GM21528 (cell line): ENCODE measurements around the gene PDLIM7.
A peak's percentile ranks its signal among the peaks of the same experiment; 100 is the strongest.

ENCODE experiments used
- ATAC-seq: cut with Tn5 transposase; IDR thresholded peaks from one replicate; pipeline ENCODE4 v1.9.1; 2021; ENCODE audit warnings: mild to moderate bottlenecking, moderate library complexity; ENCODE audit not compliant: unreplicated experiment, low FRiP score

The PDLIM7 gene

DNA sequence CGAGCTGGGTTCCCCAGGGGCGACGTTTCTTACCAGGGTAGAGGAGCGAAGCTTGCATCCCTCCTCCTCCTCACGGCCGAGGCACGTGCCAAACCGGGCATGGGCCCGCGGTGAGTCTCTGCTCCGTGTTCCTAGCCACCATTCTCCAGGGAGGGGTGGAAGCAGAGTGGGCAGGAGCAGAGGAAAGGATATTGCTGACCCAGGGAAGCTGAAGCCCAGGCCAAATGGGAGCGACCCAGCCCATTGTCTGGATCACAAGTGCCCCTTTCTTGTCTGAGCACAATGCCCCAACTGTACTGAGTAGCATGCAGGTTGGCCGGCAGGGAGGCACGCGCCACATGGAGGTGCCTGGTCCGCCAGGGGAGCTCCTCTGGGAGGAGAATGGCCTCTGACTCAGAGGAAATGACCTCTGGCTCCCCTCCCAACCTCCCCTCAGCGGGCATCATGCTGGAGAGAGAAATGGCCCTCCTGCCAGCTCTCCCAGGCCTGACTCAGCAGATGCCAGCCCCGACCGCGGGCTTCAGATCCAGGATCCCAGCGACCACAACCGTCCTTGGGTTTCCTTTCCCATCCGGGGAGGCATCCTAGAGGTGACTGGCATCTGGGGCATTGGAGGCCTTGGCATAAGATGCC is 49.7 kb downstream of the PDLIM7 start:
- ATAC-seq = no peak

GRCh38 chr5:177447066-177447610 is 50.3 kb downstream of the PDLIM7 start:
- peak; percentile 23 for ATAC-seq

DNA sequence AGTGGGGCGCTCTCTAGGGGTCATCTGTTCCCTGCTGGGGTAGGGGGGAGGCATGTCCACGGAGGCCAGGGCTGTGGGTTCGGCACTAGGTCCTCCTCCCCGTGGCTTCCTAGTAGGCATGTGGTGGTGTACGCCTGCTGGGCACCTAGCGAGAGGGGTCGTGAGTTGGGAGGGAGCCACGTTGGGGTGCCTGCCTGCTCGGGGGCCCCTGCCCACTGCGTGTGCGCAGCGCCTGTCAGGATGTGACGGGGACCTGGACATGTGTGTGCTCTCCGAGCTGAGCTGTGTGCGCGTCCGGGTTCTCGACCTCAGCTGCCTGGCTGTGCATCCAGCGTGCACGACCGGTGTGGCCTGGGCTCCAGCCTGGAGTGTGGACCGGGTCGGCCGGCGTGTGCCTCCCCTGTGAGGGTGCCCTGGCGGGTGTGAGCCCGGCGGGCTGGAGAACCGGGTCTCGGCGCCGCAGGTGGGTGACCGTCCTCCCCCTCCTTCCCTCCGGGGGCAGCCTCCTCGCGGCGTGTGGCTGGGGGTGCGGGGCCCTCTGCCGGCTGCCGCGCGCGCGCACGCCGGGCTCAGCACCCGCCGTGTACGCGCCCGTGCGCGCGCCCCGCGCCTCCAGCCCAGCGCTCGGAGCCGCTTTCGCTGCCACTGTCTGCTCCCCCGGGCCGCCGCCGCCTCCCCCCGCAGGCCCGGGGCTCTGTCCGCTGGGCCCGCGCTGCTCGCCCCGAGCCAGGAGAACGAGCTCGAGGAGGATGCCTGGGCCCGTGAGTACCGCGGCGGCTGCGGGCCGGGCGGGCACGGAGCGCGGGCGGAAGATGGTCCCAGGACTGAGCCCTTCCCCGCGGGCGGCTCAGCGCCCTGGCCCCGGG is 51.0 kb downstream of the PDLIM7 start, which contains the start of gene PRR7:
Gene PRR7 (plus strand): TSS at position 615 of the 866 bp plus-strand sequence. CDS start 8,254 bp downstream, outside the sequence.
- peak; percentile 47 for ATAC-seq

GRCh38 chr5:177445917-177446199 is 51.5 kb downstream of the PDLIM7 start:
- ATAC-seq = no peak

- ATAC-seq = no peak
Measured at GRCh38 chr5:177445052-177445916, 52.1 kb downstream of the PDLIM7 start.

DNA sequence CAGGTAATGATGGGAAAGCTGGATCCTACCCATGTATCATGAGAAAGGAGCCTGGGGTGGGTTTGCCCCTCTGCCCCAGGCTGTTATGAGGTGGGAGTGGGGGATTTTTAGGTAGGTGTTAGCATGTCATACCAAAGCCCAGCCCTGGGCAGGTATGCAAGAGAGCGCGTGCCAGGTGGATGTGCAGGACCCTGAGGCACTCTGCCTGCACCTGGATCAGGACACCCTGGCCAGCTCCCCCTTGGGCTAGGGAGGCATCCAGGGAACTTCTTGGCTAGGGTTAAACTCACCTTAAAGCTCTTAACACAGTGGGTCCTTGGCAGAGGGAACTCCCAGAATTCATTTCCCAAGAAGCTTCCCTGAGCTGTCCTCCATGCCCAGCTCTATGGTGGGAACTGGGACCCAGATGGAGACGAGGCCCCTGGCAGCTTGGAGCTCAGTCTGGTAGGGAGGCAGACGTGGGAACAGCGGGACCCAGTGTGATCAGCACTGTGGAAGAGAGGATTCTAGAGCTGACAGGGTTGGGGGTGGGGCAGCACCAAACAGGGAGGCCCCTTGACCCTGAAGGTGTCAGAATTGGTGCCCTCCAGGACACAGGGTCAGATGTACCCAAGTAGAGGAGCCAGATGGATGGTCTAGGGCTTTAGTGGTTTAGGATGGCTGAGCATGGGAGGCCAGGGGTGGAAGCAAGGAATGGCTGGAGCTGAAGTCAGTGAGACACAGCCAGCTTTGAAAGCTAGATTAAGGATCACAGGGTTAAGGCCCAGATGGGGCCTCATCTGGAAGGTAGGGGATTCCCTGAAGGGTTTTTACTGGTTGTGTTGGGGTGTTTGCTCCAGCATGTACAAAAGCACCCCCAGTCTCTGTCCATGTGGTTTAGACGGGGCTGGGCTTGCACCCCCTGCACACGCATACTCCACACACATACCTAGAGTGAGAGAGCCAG is 53.0 kb downstream of the PDLIM7 start:
- ATAC-seq = no peak

- ATAC-seq = no peak
Measured at GRCh38 chr5:177443144-177443983, 54.0 kb downstream of the PDLIM7 start.

DNA sequence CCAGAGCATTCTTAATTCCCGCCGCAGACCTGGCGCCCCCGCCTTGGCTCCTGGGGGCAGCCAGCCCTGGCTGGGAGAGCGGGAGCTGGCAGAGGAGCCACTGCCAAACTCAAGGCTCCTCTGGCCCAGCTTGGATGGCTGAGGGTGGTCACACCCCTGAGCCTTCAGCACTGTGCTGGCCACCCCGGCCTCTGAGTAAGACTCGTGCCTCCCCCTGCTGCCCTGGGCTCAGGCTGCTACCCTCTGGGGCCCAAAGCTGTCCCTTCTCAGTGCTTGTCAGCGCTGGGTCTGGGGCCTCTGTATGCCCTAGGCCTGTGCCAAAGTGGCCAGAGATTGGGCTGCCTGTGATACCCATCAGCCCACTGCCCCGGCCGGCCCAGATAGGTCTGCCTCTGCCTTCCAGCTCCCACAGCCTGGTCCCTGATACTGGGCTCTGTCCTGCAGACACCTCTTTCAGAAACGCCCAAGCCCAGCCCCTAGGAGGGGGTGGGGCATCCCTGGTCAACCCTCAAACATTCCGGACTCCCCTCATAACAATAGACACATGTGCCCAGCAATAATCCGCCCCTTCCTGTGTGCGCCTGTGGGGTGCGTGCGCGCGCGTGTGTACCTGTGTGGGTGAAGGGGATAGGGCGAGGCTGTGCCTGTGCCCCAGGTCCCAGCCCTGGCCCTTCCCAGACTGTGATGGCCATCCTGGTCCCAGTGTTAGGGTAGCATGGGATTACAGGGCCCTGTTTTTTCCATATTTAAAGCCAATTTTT is 55.2 kb downstream of the PDLIM7 start:
- ATAC-seq = no peak

DNA sequence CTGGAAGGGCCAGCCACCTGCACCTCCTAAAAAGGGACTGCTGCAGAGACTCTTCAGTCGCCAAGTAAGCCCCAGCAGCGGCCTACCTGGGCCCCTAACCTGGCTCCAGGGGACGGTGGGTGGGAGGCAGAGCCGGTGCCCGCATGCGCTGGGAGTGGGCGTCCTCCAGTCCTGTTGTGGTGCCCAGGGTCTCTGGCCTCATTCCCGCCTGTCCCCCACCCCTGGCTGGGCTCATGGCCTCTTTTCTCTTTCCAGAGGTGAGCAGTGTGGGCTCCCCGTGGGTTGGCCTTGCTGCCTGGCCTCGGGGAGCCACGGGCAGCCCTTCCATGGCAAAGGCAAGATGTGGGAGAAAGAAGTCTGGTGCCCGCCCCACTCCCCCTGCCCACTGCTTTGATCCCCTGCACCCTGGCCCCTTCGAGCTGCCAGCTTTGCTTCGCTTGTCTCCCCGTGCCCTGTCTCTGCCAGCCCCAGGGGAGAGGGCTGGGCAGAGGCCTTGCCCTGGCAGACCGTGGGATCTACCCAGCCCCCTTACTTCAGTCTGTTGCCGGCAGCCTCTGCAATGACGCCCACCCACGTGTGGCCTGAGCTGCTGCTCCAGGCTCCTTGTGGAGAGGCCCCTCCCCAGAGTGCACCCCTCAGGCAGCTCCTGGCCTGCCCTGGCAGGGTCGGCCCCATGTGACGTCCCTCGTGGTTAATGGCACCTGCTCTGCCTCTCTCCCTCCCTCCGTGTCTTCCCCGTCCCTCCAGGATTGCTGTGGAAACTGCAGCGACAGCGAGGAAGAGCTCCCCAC is 56.2 kb downstream of the PDLIM7 start:
- ATAC-seq = no peak

DNA sequence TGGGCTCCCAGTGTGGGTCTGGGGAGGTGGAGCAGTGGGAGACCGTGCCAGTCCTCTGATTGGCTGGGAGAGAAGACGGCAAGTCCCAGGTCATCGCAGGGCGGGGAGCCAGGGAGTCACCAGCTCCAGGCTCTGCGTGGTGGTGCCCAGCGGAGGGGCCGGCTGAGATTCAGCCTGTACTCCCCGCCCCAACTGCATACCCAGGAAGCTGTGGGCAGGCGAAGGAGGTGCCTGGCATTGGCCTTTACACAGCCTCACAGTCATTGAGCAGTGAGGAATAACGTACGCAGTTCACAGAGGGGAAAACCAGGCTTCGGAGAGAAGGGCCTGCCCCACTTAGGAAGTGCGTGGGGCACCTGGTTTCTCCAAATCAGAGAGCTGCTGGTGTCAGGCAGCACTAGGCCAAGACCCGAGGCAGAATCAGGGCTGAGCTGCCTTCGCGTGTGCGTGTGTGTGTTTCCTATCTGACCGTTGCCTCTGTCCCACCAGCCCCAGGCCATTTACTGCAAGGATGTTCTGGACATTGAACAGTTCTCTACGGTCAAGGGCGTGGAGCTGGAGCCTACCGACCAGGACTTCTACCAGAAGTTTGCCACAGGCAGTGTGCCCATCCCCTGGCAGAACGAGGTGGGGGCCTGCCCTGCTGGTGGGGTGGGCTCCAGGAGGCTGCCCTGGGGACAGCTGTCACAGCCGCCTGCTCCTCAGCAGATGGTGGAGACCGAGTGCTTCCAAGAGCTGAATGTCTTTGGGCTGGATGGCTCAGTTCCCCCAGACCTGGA is 57.0 kb downstream of the PDLIM7 start:
- no peak for ATAC-seq

DNA sequence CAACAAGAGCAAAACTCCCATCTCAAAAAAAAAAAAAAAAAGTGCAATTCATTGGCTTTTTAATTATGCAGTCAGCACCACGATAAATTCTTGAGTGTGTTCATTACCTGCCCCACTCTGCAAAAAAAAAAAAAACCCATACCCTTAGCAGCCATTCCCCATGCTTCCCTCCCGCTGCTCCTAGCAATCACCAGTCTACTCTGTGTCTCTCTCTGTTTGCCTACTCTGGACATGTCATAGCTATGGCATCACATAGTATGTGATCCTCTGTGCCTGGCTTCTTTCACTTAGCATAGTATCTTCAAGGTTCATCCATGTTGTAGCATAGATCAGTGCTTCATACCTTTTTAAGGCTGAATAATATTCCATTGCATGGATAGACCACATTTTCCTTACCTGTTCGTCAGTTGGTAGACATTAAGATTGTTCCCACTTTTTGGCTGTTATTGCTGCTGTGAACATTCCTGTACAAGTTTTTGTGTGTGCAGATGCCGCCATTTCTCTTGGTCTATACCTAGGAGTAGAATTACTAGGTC is 57.8 kb downstream of the PDLIM7 start:
- no peak for ATAC-seq

- no peak for ATAC-seq
Measured at GRCh38 chr5:177438468-177438867, 58.9 kb downstream of the PDLIM7 start.

DNA sequence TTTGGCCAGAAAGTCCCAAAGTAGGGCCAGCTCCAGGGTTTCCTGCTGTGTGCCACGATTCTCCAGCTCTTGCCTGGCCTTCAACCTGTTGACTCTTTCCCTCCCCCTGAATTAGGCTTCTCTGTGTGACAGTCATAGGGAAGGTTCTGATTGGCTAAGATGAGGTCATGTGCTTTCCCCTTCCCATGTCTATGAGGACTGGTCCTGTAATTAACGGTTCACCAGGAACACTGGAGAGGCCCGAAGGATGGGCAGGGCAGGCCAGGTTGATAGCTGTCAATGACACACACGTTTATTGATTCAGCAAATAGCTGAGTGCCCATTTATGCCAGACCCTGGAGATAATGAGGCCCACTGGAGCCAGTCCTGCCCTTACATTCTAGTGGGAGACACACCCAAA is 59.8 kb downstream of the PDLIM7 start:
- no peak for ATAC-seq

- no peak for ATAC-seq
Measured at GRCh38 chr5:177435847-177436536, 61.4 kb downstream of the PDLIM7 start.

- no peak for ATAC-seq
Measured at GRCh38 chr5:177434942-177435738, 62.3 kb downstream of the PDLIM7 start.
